ENCODE measurements around the gene TRPV4.

The TRPV4 gene

DNA sequence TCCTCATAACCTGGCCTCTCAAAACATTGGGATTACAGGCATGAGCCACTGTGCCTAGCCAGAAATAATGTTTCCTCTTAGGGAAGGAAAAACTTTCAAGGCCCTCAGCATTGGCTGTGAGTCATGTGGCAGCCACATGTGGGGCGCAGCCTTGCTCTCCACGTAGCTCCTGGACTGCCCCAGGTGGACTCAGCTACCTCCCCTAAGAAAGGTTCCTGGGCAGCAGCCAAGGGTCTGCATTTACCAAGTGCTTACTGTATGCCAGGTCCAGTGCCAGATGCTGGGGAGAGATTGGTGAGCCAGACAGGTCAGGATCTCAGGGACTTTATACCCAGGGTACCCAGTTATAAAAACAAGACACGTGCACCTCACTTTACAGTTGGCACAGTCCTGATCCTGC is 3.7 kb upstream of the TRPV4 start:
- Histone ChIP-seq H3K4me2 (peak overlapping the region in 2 of 11 experiments; percentile 10 to 38; a peak in 2 of 22 replicates), H3K27me3 (peaks cover 19 to 34% (median 27%) of the 10 kb centered on the region in 11 experiments), H3K4me1 (peaks cover 0 to 61% (median 0%) of the 10 kb centered on the region in 10 experiments; a peak in 7 of 20 replicates), H3K9me3 (replicated peaks in 1 of 11) (no peaks in the 10 kb centered on the region), H3K9ac (no peak overlapping the region), H3K4me3 (no peak overlapping the region), H4K20me1 (no peaks in the 10 kb centered on the region), H3K36me3 (no peaks in the 10 kb centered on the region), H3K27ac (no peak overlapping the region)
- no peak for TF ChIP-seq Cebpa-rat (IDR thresholded peaks at IDR 0.05)

DNA sequence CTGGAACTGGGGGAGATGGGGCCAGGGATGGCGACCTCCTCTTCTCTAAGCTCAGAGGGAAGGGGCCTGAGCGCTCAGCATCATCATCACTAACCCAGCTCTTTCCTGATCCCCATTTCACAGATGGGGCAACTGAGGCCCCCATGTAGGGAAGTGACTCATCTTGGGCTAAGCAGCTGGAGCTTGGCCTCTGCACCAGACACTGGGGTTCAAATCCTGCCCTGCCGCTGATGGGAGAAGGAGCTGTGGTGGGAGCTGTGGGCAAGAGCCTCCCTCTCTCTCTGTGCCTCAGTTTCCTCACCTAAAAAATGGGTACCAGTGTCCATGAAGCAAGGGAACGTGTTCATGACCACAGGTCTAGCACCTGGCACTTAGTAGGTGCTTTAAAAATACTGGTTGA is 2.6 kb upstream of the TRPV4 start:
- Histone ChIP-seq H4K20me1 (no peaks in the 10 kb centered on the region), H3K27ac (no peak overlapping the region), H3K4me1 (peaks cover 0 to 62% (median 0%) of the 10 kb centered on the region in 10 experiments; a peak in 7 of 20 replicates), H3K9me3 (replicated peaks in 1 of 11) (no peaks in the 10 kb centered on the region), H3K9ac (no peak overlapping the region), H3K4me3 (no peak overlapping the region), H3K27me3 (peaks cover 25 to 45% (median 38%) of the 10 kb centered on the region in 11 experiments), H3K4me2 (peak overlapping the region in 1 of 11 experiments; percentile 18; a peak in 2 of 22 replicates), H3K36me3 (no peaks in the 10 kb centered on the region)
- no peak for TF ChIP-seq Cebpa-rat (IDR thresholded peaks at IDR 0.05)

DNA sequence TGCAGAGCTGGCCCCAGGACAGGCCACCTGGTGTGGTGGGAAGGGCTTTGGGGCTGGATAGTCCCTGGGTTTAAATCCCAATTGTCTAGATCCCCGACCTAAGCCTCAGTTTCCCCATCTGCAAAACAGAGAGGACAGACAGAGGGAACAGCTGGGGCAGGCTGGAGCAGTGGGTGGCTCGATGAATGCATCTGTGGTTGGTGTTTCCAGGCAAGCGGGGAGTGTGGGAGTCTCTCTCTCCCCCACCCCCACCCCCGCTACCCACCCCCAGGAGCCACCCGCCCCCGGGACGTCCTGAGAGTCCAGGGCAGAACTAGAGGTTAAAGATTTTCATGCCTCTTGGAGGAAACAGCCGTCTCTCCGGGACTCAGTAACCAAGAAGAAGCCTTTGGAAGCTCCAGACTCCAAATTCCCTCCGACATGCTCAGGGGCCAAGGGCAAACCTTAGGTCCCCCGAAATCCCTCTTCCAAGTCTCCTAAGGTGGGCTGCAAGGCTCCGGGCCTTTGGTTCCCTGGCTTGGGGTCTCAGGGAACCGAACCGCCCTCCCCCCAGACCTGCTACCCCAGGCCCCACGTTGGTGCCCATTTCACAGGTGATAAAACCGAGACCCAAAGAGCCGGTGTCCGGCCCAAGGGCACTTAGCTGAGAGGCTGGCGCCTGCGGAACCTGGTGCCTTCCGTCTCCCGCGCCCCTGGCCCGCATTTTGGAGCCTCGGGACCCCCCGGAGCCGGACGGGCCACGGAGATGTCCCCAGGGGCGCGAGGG is 474 bp downstream of the TRPV4 start:
- Histone ChIP-seq H3K27ac (no peak overlapping the region; a peak in 1 of 22 replicates), H4K20me1 (no peaks in the 10 kb centered on the region), H3K9ac (peak overlapping the region in 2 of 11 experiments; percentile 41 to 58; a peak in 3 of 22 replicates), H3K27me3 (peaks cover 25 to 46% (median 38%) of the 10 kb centered on the region in 11 experiments), H3K4me2 (peak overlapping the region in 4 of 11 experiments; percentile 24 to 67 (median 44); a peak in 5 of 22 replicates), H3K36me3 (no peaks in the 10 kb centered on the region), H3K9me3 (replicated peaks in 1 of 11) (no peaks in the 10 kb centered on the region), H3K4me3 (peak overlapping the region in 3 of 10 experiments; percentile 27 to 41 (median 28); a peak in 4 of 20 replicates), H3K4me1 (peaks cover 9 to 70% (median 17%) of the 10 kb centered on the region in 10 experiments; a peak in 18 of 20 replicates)
- no peak for TF ChIP-seq Cebpa-rat (IDR thresholded peaks at IDR 0.05)

DNA sequence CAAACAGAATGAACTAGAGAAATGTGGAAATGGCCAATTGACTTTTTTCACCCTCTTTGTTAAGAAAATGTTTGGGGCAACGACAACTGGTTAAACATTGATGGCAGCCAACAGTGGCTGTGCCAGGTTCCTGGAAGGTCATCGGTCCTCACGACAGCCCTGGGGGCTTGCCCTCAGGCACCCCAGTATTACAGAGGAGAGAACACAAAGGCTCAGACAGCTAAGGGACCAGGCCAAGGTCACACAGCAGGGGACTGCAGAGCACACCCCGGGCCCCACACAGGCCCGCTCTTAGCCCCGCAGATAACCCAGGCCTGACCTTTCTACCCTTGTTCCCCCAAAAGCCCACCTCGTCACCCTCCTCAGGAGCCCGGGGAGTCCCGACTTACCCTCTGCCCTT is 1.3 kb downstream of the TRPV4 start:
- peaks cover 10 to 70% (median 23%) of the 10 kb centered on the region in 10 experiments; a peak in 19 of 20 replicates for H3K4me1 ChIP-seq
- H3K4me3 ChIP-seq: no peak overlapping the region
- TF ChIP-seq Cebpa-rat (IDR thresholded peaks at IDR 0.05): no peak
- no peaks in the 10 kb centered on the region for H3K36me3 ChIP-seq
- no peak overlapping the region for H3K27ac ChIP-seq
- H3K4me2 ChIP-seq: peak overlapping the region in 2 of 11 experiments; percentile 3 to 44; a peak in 2 of 22 replicates
- H3K9me3 ChIP-seq (replicated peaks in 1 of 11): no peaks in the 10 kb centered on the region
- no peaks in the 10 kb centered on the region for H4K20me1 ChIP-seq
- no peak overlapping the region for H3K9ac ChIP-seq
- peaks cover 25 to 46% (median 38%) of the 10 kb centered on the region in 11 experiments for H3K27me3 ChIP-seq

DNA sequence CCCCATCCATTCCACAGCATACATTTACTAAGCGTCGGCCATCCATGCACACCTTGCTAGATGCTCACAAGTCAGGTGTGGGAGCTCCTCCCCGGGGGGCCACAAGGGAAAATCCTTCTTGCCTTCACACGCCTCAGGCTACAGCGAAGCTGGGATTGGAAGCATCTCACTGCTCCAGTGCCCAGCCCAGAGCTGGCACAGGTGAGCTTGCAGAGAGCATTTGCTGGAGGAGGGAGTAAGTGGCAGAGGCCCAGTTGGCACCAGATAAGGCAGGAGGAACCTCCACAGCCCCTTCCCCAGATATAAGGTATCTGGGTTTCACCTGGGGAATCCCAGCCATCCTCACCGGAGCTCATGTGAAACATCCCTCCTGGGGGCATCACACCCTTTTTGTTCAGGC is 1.8 kb downstream of the TRPV4 start:
- no peak for TF ChIP-seq Cebpa-rat (IDR thresholded peaks at IDR 0.05)
- peaks cover 13 to 70% (median 29%) of the 10 kb centered on the region in 10 experiments for H3K4me1 ChIP-seq
- H3K9me3 ChIP-seq (replicated peaks in 1 of 11): no peaks in the 10 kb centered on the region
- no peak overlapping the region for H3K9ac ChIP-seq
- no peaks in the 10 kb centered on the region for H3K36me3 ChIP-seq
- H3K4me3 ChIP-seq: no peak overlapping the region
- peaks cover 25 to 46% (median 38%) of the 10 kb centered on the region in 11 experiments for H3K27me3 ChIP-seq
- H3K27ac ChIP-seq: no peak overlapping the region
- H3K4me2 ChIP-seq: no peak overlapping the region
- no peaks in the 10 kb centered on the region for H4K20me1 ChIP-seq

DNA sequence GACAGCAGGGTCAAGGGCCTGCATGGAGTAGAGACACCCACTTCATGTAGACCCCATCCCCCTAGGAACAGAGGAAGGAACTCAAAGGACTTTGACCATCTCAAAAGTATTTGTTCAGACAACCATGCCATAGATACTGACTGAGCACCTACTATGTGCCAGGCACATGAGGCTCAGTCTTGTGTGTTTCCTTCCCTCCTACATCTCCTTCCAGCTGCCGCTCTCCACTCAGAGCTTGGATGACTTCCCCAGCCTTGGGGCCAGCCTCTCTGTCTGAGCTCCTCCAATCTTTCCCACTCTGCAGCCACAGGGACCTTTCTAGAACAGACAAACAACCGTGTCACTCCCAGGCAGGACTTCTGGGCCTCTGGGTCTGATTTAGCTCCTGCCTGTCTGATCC is 2.5 kb downstream of the TRPV4 start:
- H3K9me3 ChIP-seq (replicated peaks in 1 of 11): no peaks in the 10 kb centered on the region
- no peak overlapping the region for H3K27ac ChIP-seq
- no peak overlapping the region for H3K9ac ChIP-seq
- peaks cover 18 to 76% (median 34%) of the 10 kb centered on the region in 10 experiments for H3K4me1 ChIP-seq
- no peak for TF ChIP-seq Cebpa-rat (IDR thresholded peaks at IDR 0.05)
- peak overlapping the region in 2 of 11 experiments; percentile 79 to 83; a peak in 4 of 22 replicates for H3K4me2 ChIP-seq
- peaks cover 25 to 46% (median 38%) of the 10 kb centered on the region in 11 experiments for H3K27me3 ChIP-seq
- H3K4me3 ChIP-seq: no peak overlapping the region
- no peaks in the 10 kb centered on the region for H4K20me1 ChIP-seq
- no peaks in the 10 kb centered on the region for H3K36me3 ChIP-seq

DNA sequence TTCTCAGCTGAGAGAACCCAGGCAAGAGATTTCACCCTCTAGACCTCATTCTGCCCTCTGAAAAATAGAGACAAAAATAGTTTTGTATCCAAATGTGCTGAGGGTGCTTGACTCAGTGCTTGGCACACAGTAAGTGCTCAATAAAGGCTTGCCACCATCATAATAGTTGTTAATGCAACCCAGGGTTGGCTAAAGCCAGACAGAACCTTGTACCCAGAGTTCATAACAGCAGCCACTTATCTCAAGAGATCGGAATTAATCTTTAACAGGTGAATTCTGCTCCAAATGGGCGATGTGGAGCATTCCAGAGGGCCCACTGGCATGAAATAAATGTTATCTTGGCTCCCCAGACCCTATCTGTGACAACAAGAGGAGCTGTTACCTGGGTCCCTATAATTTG is 2.9 kb downstream of the TRPV4 start:
- Histone ChIP-seq H3K27me3 (peaks cover 25 to 45% (median 38%) of the 10 kb centered on the region in 11 experiments), H3K4me1 (peaks cover 18 to 75% (median 34%) of the 10 kb centered on the region in 10 experiments), H3K27ac (no peak overlapping the region), H4K20me1 (no peaks in the 10 kb centered on the region), H3K9me3 (replicated peaks in 1 of 11) (no peaks in the 10 kb centered on the region), H3K4me2 (peak overlapping the region in 3 of 11 experiments; percentile 79 to 83 (median 83); a peak in 4 of 22 replicates), H3K36me3 (no peaks in the 10 kb centered on the region), H3K4me3 (no peak overlapping the region), H3K9ac (no peak overlapping the region)
- no peak for TF ChIP-seq Cebpa-rat (IDR thresholded peaks at IDR 0.05)

DNA sequence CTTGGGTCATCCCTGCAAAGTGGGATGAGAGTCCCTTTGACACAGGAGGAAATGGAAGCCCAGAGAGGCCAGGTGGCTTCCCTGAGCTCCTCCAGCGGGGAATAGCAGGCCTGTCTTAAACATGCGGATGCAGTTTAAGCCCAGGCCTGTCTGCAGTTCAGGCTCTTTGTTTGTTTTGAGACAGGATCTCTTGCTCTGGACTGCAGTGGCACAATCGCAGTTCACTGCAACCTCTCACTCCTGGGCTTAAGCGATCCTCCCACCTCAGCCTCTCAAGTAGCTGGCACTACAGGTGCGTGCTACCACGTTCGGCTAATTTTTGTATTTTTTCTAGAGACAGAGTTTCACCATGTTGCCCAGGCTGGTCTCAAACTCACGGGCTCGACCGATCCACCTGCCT is 3.5 kb downstream of the TRPV4 start:
- no peaks in the 10 kb centered on the region for H3K36me3 ChIP-seq
- no peaks in the 10 kb centered on the region for H3K9me3 ChIP-seq (replicated peaks in 1 of 11)
- H3K9ac ChIP-seq: peak overlapping the region in 1 of 11 experiments; percentile 73; a peak in 2 of 22 replicates
- peak overlapping the region in 5 of 11 experiments; percentile 4 to 83 (median 74); a peak in 6 of 22 replicates for H3K27ac ChIP-seq
- H3K4me1 ChIP-seq: peaks cover 18 to 69% (median 34%) of the 10 kb centered on the region in 10 experiments
- H4K20me1 ChIP-seq: no peaks in the 10 kb centered on the region
- H3K4me3 ChIP-seq: no peak overlapping the region
- peaks cover 25 to 42% (median 38%) of the 10 kb centered on the region in 11 experiments for H3K27me3 ChIP-seq
- no peak for TF ChIP-seq Cebpa-rat (IDR thresholded peaks at IDR 0.05)
- H3K4me2 ChIP-seq: peak overlapping the region in 3 of 11 experiments; percentile 79 to 83 (median 83); a peak in 7 of 22 replicates

Measured in BLaER1 treated with 17β-estradiol and CSF1 and Interleukin-3, amounts not matched to agents 10 nM and 100 nM (cell line).